Erythroblast (primary cell): ENCODE data around the gene PRR20E.
"Not testable (repeated sequence)": the region's sequence is repeated elsewhere in the genome, so short reads cannot be mapped to it uniquely, and the experiment has no call there.

Experiments used
- DNase-seq, 2 experiments: peaks; one replicate each; lab custom pipeline; 2025; lab: John Stamatoyannopoulos, UW
- GATA1 ChIP-seq: IDR thresholded peaks from 2 replicates; pipeline ENCODE4 v1.6.1; 2011; ENCODE audit warnings: low read depth, mild to moderate bottlenecking, control low read depth, low read length, moderate library complexity
- POLR2A ChIP-seq: IDR thresholded peaks from 2 replicates; pipeline ENCODE4 v1.6.1; 2011; ENCODE audit warnings: mild to moderate bottlenecking, low read length

PRR20E gene

DNA sequence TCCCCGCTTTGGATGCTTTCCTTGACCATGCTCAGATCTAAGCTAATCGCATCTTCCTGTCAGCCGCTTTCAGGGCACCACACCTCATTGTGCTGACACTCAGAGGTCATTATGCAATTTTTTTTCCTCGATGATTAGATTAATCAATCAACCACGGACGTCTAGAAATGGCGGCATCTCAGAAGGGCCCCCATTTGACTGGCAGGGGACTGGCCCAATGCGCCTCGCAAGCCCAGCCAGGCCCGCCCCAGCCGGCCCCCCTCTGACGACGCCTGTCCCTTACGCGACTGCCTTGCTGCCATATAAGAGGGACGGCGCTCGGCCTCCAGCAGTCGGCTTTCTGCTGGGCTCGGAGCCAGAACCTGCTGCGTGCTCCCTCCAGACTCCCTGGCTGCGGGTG lies at the start of gene PRR20E:
Gene PRR20E (plus strand): TSS at position 301 of the 400 bp plus-strand sequence. CDS start 387 bp downstream, outside the sequence.
- not testable (repeated sequence) for DNase-seq

DNA sequence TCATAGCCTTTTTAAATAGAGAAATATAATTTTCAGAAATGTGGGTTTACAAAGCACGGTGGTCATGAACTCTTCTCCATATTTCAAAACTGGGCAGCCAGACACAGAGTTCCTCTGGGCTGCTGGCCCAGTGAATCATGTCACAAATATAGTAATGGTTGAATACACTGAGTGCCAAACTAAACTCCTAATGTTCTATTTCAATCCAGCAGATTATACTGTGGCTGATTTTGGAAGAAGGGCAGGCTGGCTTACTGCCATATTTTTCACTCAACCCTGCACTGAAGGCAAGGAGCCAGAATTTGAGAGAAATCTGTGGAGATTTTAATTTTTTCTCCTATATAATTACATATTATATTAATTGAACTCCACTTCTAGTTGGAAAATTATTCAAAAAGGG lies 43.3 kb upstream of the PRR20E start:
- TF ChIP-seq GATA1 (no peak), POLR2A (no peak)
- no peak for DNase-seq

DNA sequence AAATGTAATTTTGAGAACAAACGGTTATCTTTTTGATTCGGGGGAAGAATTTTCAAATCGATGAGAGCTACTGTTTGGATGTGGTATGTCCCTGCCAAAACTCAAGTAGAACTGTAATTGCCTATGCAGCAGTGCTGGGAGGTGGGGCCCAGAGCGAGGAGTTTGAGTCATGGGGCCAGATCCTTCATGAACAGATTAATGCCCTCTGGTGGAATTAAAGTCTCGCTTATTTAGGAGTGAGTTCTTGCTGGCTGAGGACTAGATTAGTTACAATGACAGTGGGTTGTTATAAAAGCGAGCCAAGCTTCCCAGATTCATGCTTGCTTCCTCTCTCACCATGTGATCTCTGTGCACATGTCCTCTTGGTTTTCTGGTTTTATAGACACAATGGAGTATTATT lies 38.1 kb upstream of the PRR20E start:
- DNase-seq: no peak
- TF ChIP-seq POLR2A (no peak), GATA1 (no peak)

DNA sequence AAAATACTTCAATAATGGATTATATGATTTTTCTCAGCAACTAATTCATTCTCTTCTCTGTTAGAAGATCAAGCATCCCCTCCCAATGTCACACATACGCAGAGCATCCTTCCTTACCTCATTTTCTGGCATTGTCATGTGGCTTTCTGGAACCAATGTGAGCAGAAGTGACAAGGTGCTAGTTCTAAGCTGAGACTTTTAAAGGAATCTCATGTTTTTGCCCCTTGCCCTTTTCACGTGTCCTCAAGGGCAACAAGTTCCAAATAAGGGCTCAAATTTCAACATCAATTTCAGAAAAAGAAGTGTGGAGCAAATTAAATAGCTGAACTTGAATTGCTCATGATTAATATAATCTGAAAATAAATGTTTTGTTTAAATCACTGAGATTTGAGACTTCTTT lies 30.9 kb upstream of the PRR20E start:
- no peak for TF ChIP-seq GATA1
- TF ChIP-seq POLR2A: no peak
- no peak for DNase-seq

DNA sequence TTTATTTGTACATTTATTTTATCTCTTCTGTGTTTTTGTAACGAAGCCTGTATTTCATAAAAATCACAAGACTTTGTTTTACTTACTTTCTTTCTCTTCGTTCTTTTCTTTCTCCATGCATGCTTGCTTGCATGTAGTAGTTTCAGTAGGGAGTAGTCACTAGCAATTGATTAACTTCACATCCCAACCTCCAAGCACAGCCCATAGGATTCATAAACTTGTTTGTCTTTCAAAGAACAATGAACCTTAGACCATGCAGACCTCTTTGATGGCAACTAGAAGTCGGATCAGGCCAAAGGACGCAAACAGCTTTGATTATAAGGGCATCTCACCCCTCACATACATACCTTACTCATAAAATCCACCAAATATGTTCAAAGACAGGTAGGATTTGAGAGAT lies 29.4 kb upstream of the PRR20E start:
- no peak for DNase-seq
- no peak for TF ChIP-seq POLR2A

DNA sequence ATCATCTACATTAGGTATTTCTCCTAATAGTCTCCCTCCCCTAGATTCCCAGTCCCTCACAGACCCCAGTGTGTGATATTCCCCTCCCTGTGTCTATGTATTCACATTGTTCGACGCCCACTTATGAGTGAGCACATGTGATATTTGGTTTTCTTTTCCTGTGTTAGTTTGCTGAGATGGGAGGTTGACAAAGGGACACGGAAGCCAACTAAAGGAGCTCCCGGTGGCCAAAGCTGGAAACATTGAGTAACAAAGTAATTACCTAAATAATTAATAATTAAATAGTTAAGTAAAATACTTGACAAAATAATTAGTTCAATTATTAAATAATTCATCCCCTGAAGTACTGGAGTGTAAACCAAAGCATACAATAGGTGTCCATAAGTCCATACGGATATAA lies 28.0 kb upstream of the PRR20E start:
- DNase-seq: no peak
- no peak for TF ChIP-seq POLR2A
- no peak for TF ChIP-seq GATA1

DNA sequence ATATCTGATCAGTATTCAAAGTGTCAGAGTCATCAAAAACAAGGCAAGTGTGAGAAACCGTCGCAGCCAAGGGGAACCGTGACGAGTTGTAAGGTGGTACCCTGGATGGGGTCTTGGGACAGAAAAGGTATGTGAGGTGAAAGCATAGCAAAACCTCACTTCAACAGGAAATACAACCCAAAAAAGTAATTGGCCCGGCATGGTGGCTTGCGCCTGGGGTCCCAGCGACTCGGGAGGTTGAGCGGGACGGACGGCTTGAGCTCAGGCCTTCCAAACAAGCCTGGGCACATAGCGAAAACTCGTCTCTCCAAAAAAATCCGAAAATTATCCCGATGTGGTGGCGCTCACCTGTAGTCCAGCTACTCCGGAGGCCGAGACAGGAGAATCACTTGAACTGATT lies 27.2 kb upstream of the PRR20E start:
- not testable (repeated sequence) for DNase-seq

DNA sequence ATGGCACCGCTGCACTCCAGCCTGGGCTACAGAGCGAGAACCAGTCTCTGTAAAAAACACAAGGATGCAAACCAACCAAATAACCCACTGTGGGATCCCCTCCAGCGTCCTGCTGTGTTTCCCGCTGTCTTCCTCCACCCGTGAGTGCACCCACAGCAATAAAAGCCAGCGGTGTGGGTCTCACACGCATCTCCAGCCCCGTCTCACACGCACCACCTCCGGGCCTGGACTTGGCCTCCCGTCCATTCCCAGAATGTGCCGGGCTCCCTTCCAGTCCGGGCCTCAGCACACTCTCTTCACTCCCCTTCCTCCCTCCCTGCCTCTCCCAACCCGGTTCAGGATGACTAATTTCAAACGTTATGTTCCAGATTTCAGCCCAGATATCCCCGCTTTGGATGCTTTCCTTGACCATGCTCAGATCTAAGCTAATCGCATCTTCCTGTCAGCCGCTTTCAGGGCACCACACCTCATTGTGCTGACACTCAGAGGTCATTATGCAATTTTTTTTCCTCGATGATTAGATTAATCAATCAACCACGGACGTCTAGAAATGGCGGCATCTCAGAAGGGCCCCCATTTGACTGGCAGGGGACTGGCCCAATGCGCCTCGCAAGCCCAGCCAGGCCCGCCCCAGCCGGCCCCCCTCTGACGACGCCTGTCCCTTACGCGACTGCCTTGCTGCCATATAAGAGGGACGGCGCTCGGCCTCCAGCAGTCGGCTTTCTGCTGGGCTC lies 26.6 kb upstream of the PRR20E start, which contains the start of gene PRR20A:
Gene PRR20A (plus strand): TSS at position 684 of the 734 bp plus-strand sequence. CDS start 387 bp downstream, outside the sequence.
- DNase-seq: not testable (repeated sequence)

DNA sequence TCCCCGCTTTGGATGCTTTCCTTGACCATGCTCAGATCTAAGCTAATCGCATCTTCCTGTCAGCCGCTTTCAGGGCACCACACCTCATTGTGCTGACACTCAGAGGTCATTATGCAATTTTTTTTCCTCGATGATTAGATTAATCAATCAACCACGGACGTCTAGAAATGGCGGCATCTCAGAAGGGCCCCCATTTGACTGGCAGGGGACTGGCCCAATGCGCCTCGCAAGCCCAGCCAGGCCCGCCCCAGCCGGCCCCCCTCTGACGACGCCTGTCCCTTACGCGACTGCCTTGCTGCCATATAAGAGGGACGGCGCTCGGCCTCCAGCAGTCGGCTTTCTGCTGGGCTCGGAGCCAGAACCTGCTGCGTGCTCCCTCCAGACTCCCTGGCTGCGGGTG lies 19.8 kb upstream of the PRR20E start, which contains the start of gene PRR20B:
Gene PRR20B (plus strand): TSS at position 301 of the 400 bp plus-strand sequence. CDS start 387 bp downstream, outside the sequence.
- not testable (repeated sequence) for DNase-seq

DNA sequence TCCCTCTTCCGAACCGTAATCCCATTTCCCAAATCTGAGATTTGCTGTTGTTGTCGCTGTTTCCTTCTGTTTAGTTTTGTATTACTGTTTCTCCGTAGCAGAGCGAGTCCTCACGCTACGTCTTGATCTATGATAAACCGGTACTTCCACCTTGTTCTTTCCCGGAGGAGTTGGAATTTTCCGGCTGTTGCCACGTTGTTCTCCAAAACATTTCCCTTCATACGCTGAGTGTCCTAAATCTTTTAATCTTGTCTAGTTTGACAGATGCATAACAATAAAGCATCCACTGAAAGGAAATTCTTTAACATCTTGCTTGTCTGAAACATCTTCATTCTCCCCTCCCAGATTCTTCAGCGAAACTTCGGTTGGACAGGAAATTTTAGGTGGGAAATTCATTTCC lies 18.9 kb upstream of the PRR20E start:
- not testable (repeated sequence) for DNase-seq

DNA sequence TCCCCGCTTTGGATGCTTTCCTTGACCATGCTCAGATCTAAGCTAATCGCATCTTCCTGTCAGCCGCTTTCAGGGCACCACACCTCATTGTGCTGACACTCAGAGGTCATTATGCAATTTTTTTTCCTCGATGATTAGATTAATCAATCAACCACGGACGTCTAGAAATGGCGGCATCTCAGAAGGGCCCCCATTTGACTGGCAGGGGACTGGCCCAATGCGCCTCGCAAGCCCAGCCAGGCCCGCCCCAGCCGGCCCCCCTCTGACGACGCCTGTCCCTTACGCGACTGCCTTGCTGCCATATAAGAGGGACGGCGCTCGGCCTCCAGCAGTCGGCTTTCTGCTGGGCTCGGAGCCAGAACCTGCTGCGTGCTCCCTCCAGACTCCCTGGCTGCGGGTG lies 13.2 kb upstream of the PRR20E start, which contains the start of gene PRR20C:
Gene PRR20C (plus strand): TSS at position 301 of the 400 bp plus-strand sequence. CDS start 387 bp downstream, outside the sequence.
- DNase-seq: not testable (repeated sequence)

DNA sequence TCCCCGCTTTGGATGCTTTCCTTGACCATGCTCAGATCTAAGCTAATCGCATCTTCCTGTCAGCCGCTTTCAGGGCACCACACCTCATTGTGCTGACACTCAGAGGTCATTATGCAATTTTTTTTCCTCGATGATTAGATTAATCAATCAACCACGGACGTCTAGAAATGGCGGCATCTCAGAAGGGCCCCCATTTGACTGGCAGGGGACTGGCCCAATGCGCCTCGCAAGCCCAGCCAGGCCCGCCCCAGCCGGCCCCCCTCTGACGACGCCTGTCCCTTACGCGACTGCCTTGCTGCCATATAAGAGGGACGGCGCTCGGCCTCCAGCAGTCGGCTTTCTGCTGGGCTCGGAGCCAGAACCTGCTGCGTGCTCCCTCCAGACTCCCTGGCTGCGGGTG lies 6.7 kb upstream of the PRR20E start, which contains the start of gene PRR20D:
Gene PRR20D (plus strand): TSS at position 301 of the 400 bp plus-strand sequence. CDS start 387 bp downstream, outside the sequence.
- DNase-seq: not testable (repeated sequence)

DNA sequence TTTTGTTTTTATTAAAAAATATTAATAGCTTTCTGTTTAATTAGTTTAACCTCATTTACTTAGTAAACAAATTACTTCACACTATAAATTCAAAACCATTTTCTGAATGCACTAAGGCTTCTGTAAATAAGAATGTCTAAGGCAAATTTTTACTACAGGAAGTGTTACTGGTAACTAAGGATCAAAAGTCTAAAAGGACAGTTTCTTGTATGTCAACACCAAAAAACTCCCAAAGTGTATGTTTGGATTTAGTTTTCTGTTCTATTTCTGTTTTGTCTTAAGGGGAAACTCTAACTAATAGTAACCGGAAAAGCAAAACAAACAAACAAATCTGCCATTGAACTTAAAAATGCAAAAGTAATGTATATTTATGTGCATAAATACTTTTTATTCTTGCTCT lies 24.7 kb downstream of the PRR20E start:
- TF ChIP-seq GATA1: no peak
- TF ChIP-seq POLR2A: no peak
- no peak for DNase-seq

DNA sequence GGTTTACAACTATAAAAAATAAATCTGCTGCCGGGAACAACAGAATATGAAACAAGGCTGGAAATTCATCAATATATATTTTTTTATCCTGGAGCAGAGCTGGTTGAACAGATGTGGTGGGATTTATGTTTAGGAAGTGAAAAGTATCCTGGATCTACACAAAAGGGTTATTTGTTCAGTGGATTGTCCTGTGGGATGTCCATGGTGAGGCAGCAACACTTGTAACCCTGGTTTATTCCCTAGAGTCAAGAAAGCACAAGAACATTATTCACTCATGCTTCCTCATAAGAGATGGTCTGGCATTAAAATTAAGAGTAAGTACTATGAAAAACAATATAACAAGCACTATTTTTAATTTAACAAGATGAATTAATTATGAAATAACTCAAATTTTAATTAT lies 46.0 kb downstream of the PRR20E start:
- TF ChIP-seq POLR2A (no peak), GATA1 (no peak)
- no peak for DNase-seq
